GM12875 (cell line): ENCODE measurements around the gene FUZ.

Experiments
- H3K4me3 ChIP-seq: one replicate; pipeline ENCODE4 v1.5.1; 2011; ENCODE audit warnings: low read depth, low read length, control low read depth
- TF ChIP-seq, protein P1 (sequence below): IDR thresholded peaks from 2 replicates; pipeline ENCODE4 v1.5.1; 2011; ENCODE audit warnings: low read depth, mild to moderate bottlenecking, control low read depth, inconsistent platforms, low read length, moderate library complexity, borderline replicate concordance; ENCODE audit not compliant: insufficient read depth

FUZ gene

DNA sequence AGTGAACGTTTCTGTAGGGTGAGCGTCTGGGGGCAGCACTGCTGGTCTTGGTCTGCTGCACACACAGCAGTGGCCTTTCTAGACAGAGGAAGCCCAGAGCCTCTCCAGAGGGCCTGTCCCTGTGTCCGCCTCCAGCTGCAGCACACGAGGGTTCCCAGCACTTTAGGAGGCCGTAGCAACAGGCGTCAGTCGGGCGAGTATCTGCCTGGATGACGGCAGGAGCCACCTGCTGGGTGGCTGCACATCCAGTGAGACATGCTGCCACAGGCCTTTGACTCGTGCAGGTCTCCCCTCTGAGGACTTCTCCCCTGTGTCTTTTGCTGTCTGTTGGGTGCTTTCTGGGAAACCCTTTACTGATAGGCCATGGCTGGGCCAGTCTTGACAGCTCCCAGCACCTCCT lies 24.2 kb downstream of the FUZ start:
- no peak overlapping the region for H3K4me3 ChIP-seq
- TF ChIP-seq, protein P1, sequence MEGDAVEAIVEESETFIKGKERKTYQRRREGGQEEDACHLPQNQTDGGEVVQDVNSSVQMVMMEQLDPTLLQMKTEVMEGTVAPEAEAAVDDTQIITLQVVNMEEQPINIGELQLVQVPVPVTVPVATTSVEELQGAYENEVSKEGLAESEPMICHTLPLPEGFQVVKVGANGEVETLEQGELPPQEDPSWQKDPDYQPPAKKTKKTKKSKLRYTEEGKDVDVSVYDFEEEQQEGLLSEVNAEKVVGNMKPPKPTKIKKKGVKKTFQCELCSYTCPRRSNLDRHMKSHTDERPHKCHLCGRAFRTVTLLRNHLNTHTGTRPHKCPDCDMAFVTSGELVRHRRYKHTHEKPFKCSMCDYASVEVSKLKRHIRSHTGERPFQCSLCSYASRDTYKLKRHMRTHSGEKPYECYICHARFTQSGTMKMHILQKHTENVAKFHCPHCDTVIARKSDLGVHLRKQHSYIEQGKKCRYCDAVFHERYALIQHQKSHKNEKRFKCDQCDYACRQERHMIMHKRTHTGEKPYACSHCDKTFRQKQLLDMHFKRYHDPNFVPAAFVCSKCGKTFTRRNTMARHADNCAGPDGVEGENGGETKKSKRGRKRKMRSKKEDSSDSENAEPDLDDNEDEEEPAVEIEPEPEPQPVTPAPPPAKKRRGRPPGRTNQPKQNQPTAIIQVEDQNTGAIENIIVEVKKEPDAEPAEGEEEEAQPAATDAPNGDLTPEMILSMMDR = no peak

DNA sequence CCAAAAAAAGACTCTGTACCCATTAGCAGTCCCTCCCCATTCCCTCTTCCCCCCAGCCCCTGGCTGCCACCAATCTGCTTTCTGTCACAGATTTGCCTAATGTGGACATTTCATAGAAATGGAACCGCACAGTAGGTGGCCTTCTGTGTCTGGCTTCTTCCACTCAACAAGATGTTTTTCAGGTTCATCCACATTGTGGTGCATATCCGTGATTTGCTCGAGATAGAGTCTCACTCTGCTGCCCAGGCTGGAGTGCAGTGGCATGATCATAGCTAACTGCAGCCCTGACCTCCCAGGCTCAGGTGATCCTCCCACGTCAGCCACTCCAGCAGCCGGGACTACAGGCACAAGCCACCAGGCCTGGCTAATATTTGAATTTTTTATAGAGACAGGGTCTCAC lies 25.3 kb downstream of the FUZ start:
- TF ChIP-seq, protein P1 = no peak
- H3K4me3 ChIP-seq = no peak overlapping the region

DNA sequence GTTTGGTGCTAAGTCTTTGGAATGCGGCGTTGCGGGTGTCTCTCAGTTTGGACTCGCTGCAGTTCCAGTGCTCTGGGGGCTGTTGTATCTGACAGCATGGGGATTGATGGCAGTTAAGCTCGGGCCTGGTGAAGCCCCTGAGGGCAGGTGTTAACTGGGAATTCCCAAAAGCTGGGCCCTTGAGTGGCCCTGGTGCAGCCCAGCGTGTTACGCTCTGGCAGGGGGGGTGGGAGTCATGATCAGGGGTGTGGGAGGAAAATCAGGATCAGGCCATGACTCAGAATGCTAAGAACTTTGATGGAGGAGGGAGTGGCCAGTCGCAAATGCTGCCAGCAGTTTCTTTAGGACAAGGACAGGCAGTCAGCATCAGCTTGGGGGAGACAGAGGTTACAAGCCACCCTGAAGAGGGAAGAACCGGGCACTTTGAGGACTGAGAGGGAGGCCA lies 26.7 kb downstream of the FUZ start:
- no peak overlapping the region for H3K4me3 ChIP-seq
- TF ChIP-seq, protein P1 = no peak

DNA sequence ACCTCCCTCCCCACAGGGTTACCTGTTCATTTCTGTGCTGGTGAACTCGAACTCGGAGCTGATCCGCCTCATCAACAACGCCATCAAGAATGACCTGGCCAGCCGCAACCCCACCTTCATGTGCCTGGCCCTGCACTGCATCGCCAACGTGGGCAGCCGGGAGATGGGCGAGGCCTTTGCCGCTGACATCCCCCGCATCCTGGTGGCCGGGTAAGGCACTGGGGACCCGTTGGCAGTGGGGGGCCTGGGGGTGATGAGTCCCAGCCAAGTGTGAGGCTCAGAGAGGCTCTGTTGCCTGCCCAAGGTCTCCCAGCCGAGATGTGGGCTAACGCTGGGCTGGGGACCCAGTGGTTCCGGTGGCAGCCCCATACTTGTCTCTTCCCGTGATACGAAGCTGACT lies 30.6 kb downstream of the FUZ start:
- no peak overlapping the region for H3K4me3 ChIP-seq
- TF ChIP-seq, protein P1 = no peak

DNA sequence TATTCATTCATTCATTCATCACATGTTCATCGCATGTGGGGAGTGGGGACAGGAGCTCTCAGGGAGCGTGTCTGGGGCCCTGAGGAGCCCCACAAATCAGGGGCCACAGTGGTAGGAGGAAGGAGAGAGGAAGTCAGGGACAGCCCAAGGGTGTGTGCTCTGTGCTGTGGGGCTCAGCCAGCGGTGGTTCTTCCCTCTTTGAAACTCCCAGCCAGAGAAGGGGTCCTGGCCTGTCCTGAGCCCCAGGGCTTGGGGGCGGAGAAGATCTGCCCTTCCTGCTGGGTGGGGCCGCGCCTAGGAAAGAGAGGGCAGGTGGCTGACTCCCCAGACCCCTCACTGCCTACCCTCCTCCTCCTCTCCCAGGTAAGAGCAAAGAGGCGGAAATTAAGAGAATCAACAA lies 31.7 kb downstream of the FUZ start:
- H3K4me3 ChIP-seq = no peak overlapping the region
- TF ChIP-seq, protein P1 = no peak

DNA sequence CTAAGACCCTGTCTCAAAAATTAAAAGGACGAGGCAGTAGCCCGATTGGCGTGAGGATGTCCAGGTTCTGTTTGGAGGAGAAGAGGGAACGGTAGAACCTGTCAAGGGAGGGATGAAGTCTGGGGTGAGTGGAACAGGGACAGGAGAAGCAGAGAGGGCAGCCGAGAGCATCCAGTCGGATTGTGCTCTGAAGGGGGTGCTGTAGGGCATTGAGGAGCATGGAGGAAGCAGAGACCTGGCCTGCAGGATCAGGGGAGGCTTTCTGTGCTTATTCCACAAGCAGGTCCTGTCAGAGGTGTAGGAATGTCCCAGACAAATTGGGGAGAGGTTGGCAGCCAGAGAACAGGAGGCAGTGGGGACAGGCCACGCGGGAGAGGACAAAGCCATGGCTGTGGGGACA lies 32.2 kb downstream of the FUZ start:
- no peak overlapping the region for H3K4me3 ChIP-seq
- TF ChIP-seq, protein P1 = no peak

DNA sequence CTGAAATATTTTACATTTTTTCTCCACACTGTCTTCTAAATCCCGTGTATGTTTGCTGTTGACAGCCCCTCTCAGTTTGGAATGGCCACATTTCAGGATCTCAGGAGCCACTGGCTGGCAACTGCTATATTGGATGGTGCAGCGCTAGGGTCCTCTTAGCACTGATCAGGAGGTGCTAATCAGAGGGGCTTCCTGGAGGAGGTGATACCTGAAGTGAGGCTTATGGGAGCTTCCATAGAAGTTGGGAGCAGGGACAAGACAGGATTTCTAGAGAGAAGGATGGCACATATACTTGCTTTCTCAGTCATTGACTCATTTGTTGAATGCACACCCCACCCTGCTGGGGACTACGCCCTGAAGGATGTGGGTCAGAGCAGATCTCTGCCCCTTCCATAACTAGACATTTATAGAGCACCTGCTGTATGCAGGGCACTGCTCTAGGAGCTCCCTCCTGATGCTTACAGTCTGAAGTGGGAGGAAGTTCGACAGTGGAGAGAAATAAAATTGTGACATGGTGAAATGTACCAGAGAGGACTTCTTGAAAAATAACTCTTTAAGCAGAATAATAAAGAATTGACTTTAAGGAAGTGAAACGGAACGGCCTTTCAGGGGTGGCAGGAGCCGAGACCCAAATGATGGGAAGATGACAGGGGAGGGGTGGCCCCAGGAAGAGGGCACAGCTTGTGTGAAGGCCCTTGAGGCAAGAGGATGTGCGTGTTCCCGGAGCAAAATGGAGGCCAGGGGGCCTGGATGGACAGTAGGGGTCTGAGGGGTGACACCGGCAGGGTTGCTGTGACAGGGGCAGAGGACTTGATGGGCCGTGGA lies 33.1 kb downstream of the FUZ start:
- H3K4me3 ChIP-seq = no peak overlapping the region
- TF ChIP-seq, protein P1 = no peak
